Measurements from ENCODE around the gene TXLNG.

The TXLNG gene

DNA sequence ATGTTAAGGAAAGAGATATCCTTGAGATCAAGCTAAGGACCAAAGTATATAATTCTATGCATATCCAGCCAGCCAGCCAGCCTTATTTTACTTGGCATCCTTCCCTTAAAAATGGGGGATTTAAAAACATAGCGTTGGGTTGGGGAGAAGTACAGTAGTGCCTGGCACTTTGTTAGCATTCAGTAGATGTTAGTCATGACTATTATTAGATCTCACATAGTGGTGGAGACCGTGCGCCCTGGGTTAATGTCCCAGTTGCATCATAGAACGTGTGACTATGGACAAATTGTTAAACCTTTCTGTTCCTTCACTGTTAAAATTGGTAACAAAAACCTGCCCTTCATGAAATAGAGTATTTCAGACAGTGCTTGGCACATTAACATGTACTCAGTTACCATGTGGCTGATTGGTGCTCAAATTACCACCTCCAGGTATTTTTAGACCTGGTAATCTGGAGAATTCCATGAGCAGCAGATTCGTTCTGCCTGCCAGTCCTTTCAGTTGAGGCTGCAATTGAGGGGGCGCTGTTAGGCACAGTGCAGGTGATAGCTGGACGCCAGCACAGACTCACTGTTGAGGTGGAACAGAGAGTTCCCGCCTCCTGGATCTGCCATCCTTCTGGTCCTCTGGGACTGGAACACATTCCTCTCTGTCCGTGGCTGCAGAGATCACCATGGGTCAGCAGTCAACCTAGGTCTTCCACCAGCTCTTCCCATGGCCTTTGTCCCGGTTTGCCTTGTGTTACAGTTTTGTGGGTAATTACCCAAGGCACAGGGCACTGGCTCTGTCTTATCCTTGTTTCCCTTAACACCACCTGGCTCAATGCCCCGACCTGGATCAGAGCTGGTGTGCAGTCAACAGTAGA is 52.2 kb downstream of the TXLNG start:
- Histone ChIP-seq H3K27ac (replicated peaks) (no peak overlapping the region), H3K4me3 (replicated peaks; ENCODE audit: insufficient read depth, low read length) (no peak overlapping the region), H3K27me3 (ENCODE audit: insufficient read depth, poor library complexity, severe bottlenecking) (no peaks in the 10 kb centered on the region)
- DNase-seq (ENCODE audit: low read depth in 1 of 2, low spot score in 1 of 2) = no peak
- TF ChIP-seq, protein P1, sequence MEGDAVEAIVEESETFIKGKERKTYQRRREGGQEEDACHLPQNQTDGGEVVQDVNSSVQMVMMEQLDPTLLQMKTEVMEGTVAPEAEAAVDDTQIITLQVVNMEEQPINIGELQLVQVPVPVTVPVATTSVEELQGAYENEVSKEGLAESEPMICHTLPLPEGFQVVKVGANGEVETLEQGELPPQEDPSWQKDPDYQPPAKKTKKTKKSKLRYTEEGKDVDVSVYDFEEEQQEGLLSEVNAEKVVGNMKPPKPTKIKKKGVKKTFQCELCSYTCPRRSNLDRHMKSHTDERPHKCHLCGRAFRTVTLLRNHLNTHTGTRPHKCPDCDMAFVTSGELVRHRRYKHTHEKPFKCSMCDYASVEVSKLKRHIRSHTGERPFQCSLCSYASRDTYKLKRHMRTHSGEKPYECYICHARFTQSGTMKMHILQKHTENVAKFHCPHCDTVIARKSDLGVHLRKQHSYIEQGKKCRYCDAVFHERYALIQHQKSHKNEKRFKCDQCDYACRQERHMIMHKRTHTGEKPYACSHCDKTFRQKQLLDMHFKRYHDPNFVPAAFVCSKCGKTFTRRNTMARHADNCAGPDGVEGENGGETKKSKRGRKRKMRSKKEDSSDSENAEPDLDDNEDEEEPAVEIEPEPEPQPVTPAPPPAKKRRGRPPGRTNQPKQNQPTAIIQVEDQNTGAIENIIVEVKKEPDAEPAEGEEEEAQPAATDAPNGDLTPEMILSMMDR (IDR thresholded peaks at IDR 0.05; ENCODE audit: insufficient read depth, low read length) = no peak
- TF ChIP-seq, protein P2, sequence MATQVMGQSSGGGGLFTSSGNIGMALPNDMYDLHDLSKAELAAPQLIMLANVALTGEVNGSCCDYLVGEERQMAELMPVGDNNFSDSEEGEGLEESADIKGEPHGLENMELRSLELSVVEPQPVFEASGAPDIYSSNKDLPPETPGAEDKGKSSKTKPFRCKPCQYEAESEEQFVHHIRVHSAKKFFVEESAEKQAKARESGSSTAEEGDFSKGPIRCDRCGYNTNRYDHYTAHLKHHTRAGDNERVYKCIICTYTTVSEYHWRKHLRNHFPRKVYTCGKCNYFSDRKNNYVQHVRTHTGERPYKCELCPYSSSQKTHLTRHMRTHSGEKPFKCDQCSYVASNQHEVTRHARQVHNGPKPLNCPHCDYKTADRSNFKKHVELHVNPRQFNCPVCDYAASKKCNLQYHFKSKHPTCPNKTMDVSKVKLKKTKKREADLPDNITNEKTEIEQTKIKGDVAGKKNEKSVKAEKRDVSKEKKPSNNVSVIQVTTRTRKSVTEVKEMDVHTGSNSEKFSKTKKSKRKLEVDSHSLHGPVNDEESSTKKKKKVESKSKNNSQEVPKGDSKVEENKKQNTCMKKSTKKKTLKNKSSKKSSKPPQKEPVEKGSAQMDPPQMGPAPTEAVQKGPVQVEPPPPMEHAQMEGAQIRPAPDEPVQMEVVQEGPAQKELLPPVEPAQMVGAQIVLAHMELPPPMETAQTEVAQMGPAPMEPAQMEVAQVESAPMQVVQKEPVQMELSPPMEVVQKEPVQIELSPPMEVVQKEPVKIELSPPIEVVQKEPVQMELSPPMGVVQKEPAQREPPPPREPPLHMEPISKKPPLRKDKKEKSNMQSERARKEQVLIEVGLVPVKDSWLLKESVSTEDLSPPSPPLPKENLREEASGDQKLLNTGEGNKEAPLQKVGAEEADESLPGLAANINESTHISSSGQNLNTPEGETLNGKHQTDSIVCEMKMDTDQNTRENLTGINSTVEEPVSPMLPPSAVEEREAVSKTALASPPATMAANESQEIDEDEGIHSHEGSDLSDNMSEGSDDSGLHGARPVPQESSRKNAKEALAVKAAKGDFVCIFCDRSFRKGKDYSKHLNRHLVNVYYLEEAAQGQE (IDR thresholded peaks at IDR 0.05; ENCODE audit: insufficient replicate concordance, low read depth) = no peak
- TF ChIP-seq SPI1 (IDR thresholded peaks at IDR 0.05; ENCODE audit: borderline replicate concordance, low read depth) (no peak), POLR2AphosphoS5 (IDR thresholded peaks at IDR 0.05; ENCODE audit: low read depth) (no peak), GABPA (IDR thresholded peaks at IDR 0.05; ENCODE audit: low read depth) (no peak)

DNA sequence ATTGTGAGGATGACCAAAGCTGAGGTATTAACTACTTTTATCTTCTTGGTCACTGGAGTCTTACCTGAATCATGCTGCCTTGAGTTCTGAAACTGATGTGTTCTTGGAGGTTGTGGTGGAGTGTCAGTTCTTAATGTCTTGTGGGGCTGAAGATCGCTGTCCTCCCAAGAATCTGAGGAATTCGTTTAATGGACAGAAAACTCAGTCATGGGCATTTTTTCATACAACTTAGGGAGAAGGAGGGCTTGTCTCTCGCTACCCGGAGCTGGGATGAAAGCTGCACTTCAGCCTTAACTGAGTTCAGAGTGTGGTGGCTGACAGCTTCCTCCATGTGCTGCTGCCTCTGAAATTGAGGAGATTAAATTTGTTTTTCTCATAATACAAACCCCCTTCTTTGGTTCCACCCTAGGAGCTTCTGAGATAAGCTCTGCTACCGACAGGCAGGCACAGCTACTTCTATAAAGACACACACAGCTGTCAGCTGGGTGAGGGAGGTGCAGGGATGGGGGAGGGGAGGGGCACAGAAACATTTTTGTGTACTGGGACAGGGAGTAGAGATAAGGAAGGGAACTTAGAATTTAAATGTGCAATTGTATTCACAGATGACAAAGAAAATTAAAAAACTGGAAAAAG is 53.1 kb downstream of the TXLNG start:
- no peak for DNase-seq (ENCODE audit: low read depth in 1 of 2, low spot score in 1 of 2)
- H3K4me3 ChIP-seq (replicated peaks; ENCODE audit: insufficient read depth, low read length) = no peak overlapping the region
- H3K27me3 ChIP-seq (ENCODE audit: insufficient read depth, poor library complexity, severe bottlenecking) = no peaks in the 10 kb centered on the region
- no peak overlapping the region for H3K27ac ChIP-seq (replicated peaks)
- TF ChIP-seq GABPA (IDR thresholded peaks at IDR 0.05; ENCODE audit: low read depth) = no peak

DNA sequence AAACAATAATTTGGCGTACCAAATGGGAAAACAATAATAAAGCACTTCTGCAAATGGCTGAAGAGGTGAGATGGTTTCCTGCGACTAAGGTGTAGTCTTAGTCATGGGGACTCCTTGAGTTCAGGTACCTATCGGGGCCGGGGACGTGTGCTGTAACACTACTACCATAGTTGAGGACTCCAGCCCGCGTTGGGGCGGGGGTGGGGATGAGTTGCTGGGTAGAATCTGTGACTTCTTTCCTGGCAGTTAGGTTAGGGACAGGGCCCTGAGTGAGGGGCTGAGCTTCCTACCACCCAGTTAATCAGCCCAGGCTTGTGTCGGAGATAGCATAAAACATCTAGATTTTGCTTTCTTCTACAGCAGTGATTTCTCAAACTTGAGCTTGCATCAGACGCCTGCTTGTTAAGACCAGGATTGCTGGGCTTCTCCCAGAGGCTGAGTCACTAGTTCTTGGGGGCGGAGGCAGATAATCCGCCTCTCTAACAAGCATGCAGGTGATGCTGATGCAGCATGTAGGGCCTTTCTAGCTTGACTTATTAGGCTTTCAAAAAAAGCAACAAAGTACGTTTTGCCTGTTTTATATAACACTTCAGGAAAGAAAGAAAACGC is 53.7 kb downstream of the TXLNG start:
- no peak overlapping the region for H3K4me3 ChIP-seq (replicated peaks; ENCODE audit: insufficient read depth, low read length)
- no peaks in the 10 kb centered on the region for H3K27me3 ChIP-seq (ENCODE audit: insufficient read depth, poor library complexity, severe bottlenecking)
- DNase-seq (ENCODE audit: low read depth in 1 of 2, low spot score in 1 of 2) = no peak
- no peak overlapping the region for H3K27ac ChIP-seq (replicated peaks)
- TF ChIP-seq SPI1 (IDR thresholded peaks at IDR 0.05; ENCODE audit: borderline replicate concordance, low read depth) = no peak
- no peak for TF ChIP-seq GABPA (IDR thresholded peaks at IDR 0.05; ENCODE audit: low read depth)
- TF ChIP-seq, protein P2 (IDR thresholded peaks at IDR 0.05; ENCODE audit: insufficient replicate concordance, low read depth) = no peak
- TF ChIP-seq, protein P1 (IDR thresholded peaks at IDR 0.05; ENCODE audit: insufficient read depth, low read length) = no peak
- TF ChIP-seq POLR2AphosphoS5 (IDR thresholded peaks at IDR 0.05; ENCODE audit: low read depth) = no peak

DNA sequence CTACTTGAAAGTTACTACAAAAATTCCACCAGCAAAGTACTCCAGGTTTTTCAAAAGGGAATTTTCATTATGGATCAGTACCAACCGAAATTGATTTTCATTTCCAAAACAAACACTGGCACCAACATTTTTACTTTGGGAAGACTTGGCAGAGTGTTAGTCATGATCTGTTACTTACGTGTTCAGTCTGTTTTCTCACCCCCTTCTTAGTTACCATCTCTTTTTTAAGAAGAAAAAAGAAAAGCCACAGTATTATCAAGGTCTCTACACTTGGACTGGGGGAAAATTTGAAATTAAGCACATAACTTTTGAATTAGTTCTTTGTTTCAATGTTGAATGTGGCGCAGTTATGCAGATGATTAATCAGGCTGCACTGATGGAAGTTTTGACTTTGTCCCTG is 56.4 kb downstream of the TXLNG start:
- Histone ChIP-seq H3K27ac (replicated peaks) (no peak overlapping the region), H3K27me3 (ENCODE audit: insufficient read depth, poor library complexity, severe bottlenecking) (no peaks in the 10 kb centered on the region), H3K4me3 (replicated peaks; ENCODE audit: insufficient read depth, low read length) (no peak overlapping the region)
- no peak for DNase-seq (ENCODE audit: low read depth in 1 of 2, low spot score in 1 of 2)
- TF ChIP-seq, protein P2 (IDR thresholded peaks at IDR 0.05; ENCODE audit: insufficient replicate concordance, low read depth) = no peak
- TF ChIP-seq, protein P1 (IDR thresholded peaks at IDR 0.05; ENCODE audit: insufficient read depth, low read length) = no peak
- TF ChIP-seq SPI1 (IDR thresholded peaks at IDR 0.05; ENCODE audit: borderline replicate concordance, low read depth) = no peak
- TF ChIP-seq GABPA (IDR thresholded peaks at IDR 0.05; ENCODE audit: low read depth) = no peak
- TF ChIP-seq POLR2AphosphoS5 (IDR thresholded peaks at IDR 0.05; ENCODE audit: low read depth) = no peak

Data from HL-60 (cell line).